Prostate gland (tissue), 2 donors: ENCODE data around the gene HADHA. TPM values are rescaled to one million over a fixed set of nuclear protein-coding genes. Genes with fewer than 3 reads are reported as not detected.
A peak's percentile ranks its signal among the peaks of the same experiment; 100 is the strongest.

ENCODE experiments used
- DNase-seq: peaks from one replicate; pipeline ENCODE4 v3.0.0-alpha.2; 2019; ENCODE audit warnings: low spot score
- H3K27ac ChIP-seq, 2 donors: fragments of 200-600 bp; sonication (generic); 2 replicates each; pipeline ENCODE4 v1.5.1; 2017 to 2019
- H3K27me3 ChIP-seq: fragments of 200-600 bp; sonication (generic); replicated peaks from 2 replicates; pipeline ENCODE4 v1.5.1; 2019; ENCODE audit not compliant: insufficient read depth
- H3K36me3 ChIP-seq, 2 donors: fragments of 200-600 bp; sonication (generic); 1 replicate in 1 of 2; 2 replicates in 1 of 2; pipeline versions ENCODE4 v1.5.1 to v1.8.1; 2017 to 2019
- H3K4me1 ChIP-seq: fragments of 200-600 bp; sonication (generic); replicated peaks from 2 replicates; pipeline ENCODE4 v1.5.1; 2019
- H3K4me3 ChIP-seq, 2 donors: fragments of 200-600 bp; sonication (generic); 2 replicates each; pipeline ENCODE4 v1.5.1; 2017 to 2019
- H3K9me3 ChIP-seq: fragments of 200-600 bp; sonication (generic); 2 replicates; pipeline ENCODE4 v1.5.1; 2017
- CTCF ChIP-seq, 4 experiments: fragments of 200-600 bp in 2 of 4; fragments of 450-650 bp in 2 of 4; sonication (generic) in 2 of 4; IDR thresholded peaks; 1 replicate in 3 of 4; 2 replicates in 1 of 4; pipeline ENCODE4 v1.5.1; 2016 to 2019; ENCODE audit warnings: antibody characterized with exemption in 4 of 4, mild to moderate bottlenecking in 2 of 4, moderate library complexity in 2 of 4
- POLR2A ChIP-seq: fragments of 450-650 bp; IDR thresholded peaks from one replicate; pipeline ENCODE4 v1.6.1; 2016; ENCODE audit warnings: antibody characterized with exemption, mild to moderate bottlenecking
- POLR2AphosphoS5 ChIP-seq: sonication (generic); formaldehyde crosslinking; IDR thresholded peaks from one replicate; pipeline ENCODE4 v1.6.1; 2017; ENCODE audit warnings: antibody characterized with exemption
- WGBS: methylation state at CpG from one replicate; pipeline ENCODE4 v1.1.5; 2018; 5-methylcytosine and 5-hydroxymethylcytosine counted together
- intact Hi-C: fragments of 100-400 bp; cut with DNase I; formaldehyde crosslinking; loops from one replicate; pipeline ENCODE4 v1.14.2; 2022
- total RNA-seq, 2 donors: library from RNA; depleted of rRNA; stranded (reverse); fragments of >200 nt; gene quantifications; one replicate each; pipeline ENCODE4 v1.1.0, GENCODE V29; 2016

HADHA gene
- total RNA-seq, 2 donors from 2014 or later, result 96.6 to 107 TPM

- no peak for DNase-seq
Observed at GRCh38 chr2:26173776-26174482, 70.5 kb downstream of the HADHA start.

GRCh38 chr2:26172871-26173775 lies 71.3 kb downstream of the HADHA start, which contains the start of gene GAREM2:
GAREM2 (plus strand) TSS chr2:26173088; CDS start chr2:26173221, 133 bp downstream.
- intact Hi-C loops, result no loop called here
- H3K27ac ChIP-seq, result no peak within 1 kb of the TSS
- WGBS, result 0% methylated on average over 36 of the region's 102 CpGs
- TF ChIP-seq POLR2AphosphoS5, result no peak
- TF ChIP-seq POLR2A, result no peak
- no peak for TF ChIP-seq CTCF (IDR thresholded peaks at IDR 0.05)
- H3K4me1 ChIP-seq, result peaks cover 4% of the 10 kb centered on the region
- H3K36me3 ChIP-seq, result no peaks in the 10 kb centered on the region
- peak within 1 kb of the TSS; percentile 33 to 41 for H3K4me3 ChIP-seq
- DNase-seq, result no peak
- H3K9me3 ChIP-seq, result no peaks in the 10 kb centered on the region
- H3K27me3 ChIP-seq, result no peaks in the 10 kb centered on the region

More at GRCh38 chr2:26173776-26174482, 70.5 kb downstream of the HADHA start:
- intact Hi-C loops, result no loop called here
- Histone ChIP-seq H3K4me1 (peaks cover 4% of the 10 kb centered on the region), H3K4me3 (peak overlapping the region; percentile 33 to 41), H3K27me3 (no peaks in the 10 kb centered on the region), H3K36me3 (no peaks in the 10 kb centered on the region), H3K9me3 (no peaks in the 10 kb centered on the region), H3K27ac (no peak overlapping the region)
- TF ChIP-seq CTCF (IDR thresholded peaks at IDR 0.05), result no peak
- no peak for TF ChIP-seq POLR2AphosphoS5
- TF ChIP-seq POLR2A, result no peak
- WGBS, result 19% methylated on average over 20 of the region's 46 CpGs

GRCh38 chr2:26172189-26172870 lies 72.1 kb downstream of the HADHA start:
- TF ChIP-seq POLR2A (no peak), POLR2AphosphoS5 (no peak), CTCF (IDR thresholded peaks at IDR 0.05) (no peak)
- Histone ChIP-seq H3K4me1 (peaks cover 4% of the 10 kb centered on the region), H3K27me3 (no peaks in the 10 kb centered on the region), H3K27ac (no peak overlapping the region), H3K4me3 (peak overlapping the region; percentile 33 to 41), H3K9me3 (no peaks in the 10 kb centered on the region), H3K36me3 (no peaks in the 10 kb centered on the region)
- intact Hi-C loops, result no loop called here
- 47% methylated on average over 24 of the region's 56 CpGs for WGBS
- DNase-seq, result no peak

GRCh38 chr2:26170795-26171194 lies 73.6 kb downstream of the HADHA start:
- DNase-seq, result no peak
- Histone ChIP-seq H3K27me3 (no peaks in the 10 kb centered on the region), H3K9me3 (no peaks in the 10 kb centered on the region), H3K4me3 (no peak overlapping the region), H3K4me1 (peaks cover 4% of the 10 kb centered on the region), H3K36me3 (no peaks in the 10 kb centered on the region), H3K27ac (no peak overlapping the region)
- intact Hi-C loops, result no loop called here
- TF ChIP-seq POLR2A (no peak), POLR2AphosphoS5 (no peak), CTCF (IDR thresholded peaks at IDR 0.05) (no peak)
- WGBS, result 86% methylated on average over 9 of the region's 9 CpGs
